OCI-LY7 (cell line): ENCODE data around the gene NCAPD2. TPM values are rescaled to one million over a fixed set of nuclear protein-coding genes. Genes with fewer than 3 reads are reported as not detected.

Experiments
- BruUV-seq: library from RNA; stranded (reverse); fragments of 400-500 nt; replicated peaks from 2 replicates; lab custom pipeline; 2021; lab: Mats Ljungman, UMichigan
- CTCF ChIA-PET: fragments of 300-600 bp; sonication (Branson Sonifier 250); formaldehyde crosslinking; loops from one replicate; lab custom pipeline; 2022; ENCODE audit warnings: antibody characterized with exemption; ENCODE audit not compliant: unreplicated experiment; lab: Charles Lee
- POLR2A ChIA-PET: fragments of 300-600 bp; sonication (Branson Sonifier 250); formaldehyde crosslinking; loops from one replicate; lab custom pipeline; 2022; ENCODE audit warnings: antibody characterized with exemption; lab: Charles Lee
- DNase-seq: peaks from one replicate; pipeline ENCODE4 v3.0.0-alpha.2; 2015; ENCODE audit warnings: low spot score
- H2AFZ ChIP-seq: fragments of 200-600 bp; sonication (generic), shearing (Covaris generic); 2 replicates; pipeline ENCODE4 v1.6.1; 2014; ENCODE audit warnings: mild to moderate bottlenecking, antibody characterized with exemption, low read length, moderate library complexity
- H3K27ac ChIP-seq: fragments of 200-600 bp; sonication (generic); 2 replicates; pipeline ENCODE4 v1.5.1; 2014; ENCODE audit warnings: mixed run types, low read depth, mild to moderate bottlenecking, moderate library complexity, low read length, inconsistent platforms; ENCODE audit not compliant: poor library complexity, severe bottlenecking
- H3K36me3 ChIP-seq: fragments of 200-600 bp; sonication (generic); 2 replicates; pipeline ENCODE4 v1.6.1; 2014; ENCODE audit warnings: mild to moderate bottlenecking, antibody characterized with exemption, low read length, moderate library complexity, mixed read lengths; ENCODE audit not compliant: insufficient read depth
- H3K4me1 ChIP-seq: fragments of 200-600 bp; sonication (generic); 2 replicates; pipeline ENCODE4 v1.5.1; 2014; ENCODE audit warnings: mild to moderate bottlenecking, low read length; ENCODE audit not compliant: insufficient read depth, poor library complexity, severe bottlenecking
- H3K4me2 ChIP-seq: fragments of 200-600 bp; sonication (generic); 2 replicates; pipeline ENCODE4 v1.6.1; 2014; ENCODE audit warnings: mild to moderate bottlenecking, low read length
- H3K4me3 ChIP-seq: fragments of 200-600 bp; sonication (generic); 2 replicates; pipeline ENCODE4 v1.5.1; 2014; ENCODE audit warnings: mild to moderate bottlenecking, low read depth, low read length; ENCODE audit not compliant: poor library complexity, severe bottlenecking
- H3K79me2 ChIP-seq: fragments of 200-600 bp; sonication (generic); 2 replicates; pipeline ENCODE4 v1.6.1; 2016; ENCODE audit warnings: low read depth, mild to moderate bottlenecking, low read length, moderate library complexity, mixed read lengths; ENCODE audit not compliant: insufficient read depth
- H3K9me2 ChIP-seq: fragments of 200-600 bp; sonication (generic); 2 replicates; pipeline ENCODE4 v1.6.1; 2016; ENCODE audit warnings: mild to moderate bottlenecking, low read length, mixed read lengths; ENCODE audit not compliant: insufficient read depth
- H3K9me3 ChIP-seq: fragments of 200-600 bp; sonication (generic); 2 replicates; pipeline ENCODE4 v1.6.1; 2014; ENCODE audit warnings: mild to moderate bottlenecking, mixed run types, low read length, mixed read lengths
- H4K20me1 ChIP-seq: fragments of 200-600 bp; sonication (generic); 2 replicates; pipeline ENCODE4 v1.6.1; 2014; ENCODE audit warnings: mild to moderate bottlenecking, antibody characterized with exemption, low read length, moderate library complexity, mixed read lengths; ENCODE audit not compliant: insufficient read depth
- EZH2phosphoT487 ChIP-seq: fragments of 200-600 bp; sonication (generic); IDR thresholded peaks from 2 replicates; pipeline ENCODE4 v1.6.1; 2018; ENCODE audit warnings: low read depth, borderline replicate concordance, mild to moderate bottlenecking, mixed run types, antibody characterized with exemption, low read length, moderate library complexity, mixed read lengths
- intact Hi-C: fragments of 100-400 bp; cut with micrococcal nuclease; formaldehyde crosslinking; loops from one replicate; pipeline ENCODE4 v1.10.0; 2022; ENCODE audit not compliant: unreplicated experiment
- total RNA-seq, 2 experiments: library from RNA; depleted of rRNA in 1 of 2; stranded (reverse); fragments of >200 nt in 1 of 2; shearing (Covaris generic) in 1 of 2; gene quantifications; 2 replicates each; pipeline ENCODE4 v1.2.3, GENCODE V29; 2014 to 2022
- TF ChIP-seq, protein P1 (sequence below): fragments of 200-600 bp; sonication (generic); conservative IDR thresholded peaks from 2 replicates; pipeline ENCODE4 v1.5.1; 2014; ENCODE audit warnings: mild to moderate bottlenecking, antibody characterized with exemption, low read length, moderate library complexity, mixed read lengths

The NCAPD2 gene
- total RNA-seq, 2 experiments from 2014 or later, result 157 to 225 TPM

DNA sequence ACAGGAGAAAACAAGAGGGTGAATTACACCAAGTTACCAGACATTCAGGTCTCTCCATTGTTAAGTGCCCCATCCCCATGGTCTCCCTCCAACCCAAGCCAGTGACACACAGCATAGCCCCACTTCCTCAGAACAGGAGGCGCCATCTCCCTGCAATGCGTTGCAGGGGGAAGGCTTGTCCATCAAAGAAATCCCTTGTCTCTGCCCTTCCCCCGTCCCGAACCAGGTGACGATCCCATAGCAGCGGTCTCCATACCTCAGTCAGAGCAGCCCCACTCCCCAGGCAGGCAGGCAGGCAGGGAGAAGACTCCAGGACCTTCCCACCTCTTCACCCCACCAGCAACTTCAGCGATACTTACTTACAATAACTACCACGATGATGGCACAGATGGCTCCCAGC, 29.4 kb upstream of the NCAPD2 start:
- ChIA-PET CTCF (interaction anchor here (1.0 to 1.9 kb wide), 2 partner anchors 40 to 97 kb away, joined by 3 to 34 read pairs; no protein-coding TSS in a partner anchor), POLR2A (interaction anchor here (0.9 to 2.2 kb wide), 5 partner anchors 20 to 97 kb away, joined by 3 to 19 read pairs (median 4); partner anchors contain the start of gene CD27)
- intact Hi-C loops, result loop anchor here (5.0 kb wide), 1 partner anchor 142 kb away; no protein-coding TSS in a partner anchor
- Histone ChIP-seq H3K9me2 (no peaks in the 10 kb centered on the region), H3K79me2 (peaks cover 17% of the 10 kb centered on the region), H3K9me3 (0 out of 2 replicates have a peak, but pooled peaks cover 5% of the 10 kb centered on the region), H3K4me1 (peaks cover 73% of the 10 kb centered on the region), H3K36me3 (peaks cover 93% of the 10 kb centered on the region), H3K27ac (no peak overlapping the region), H4K20me1 (peaks cover 12% of the 10 kb centered on the region; the same call in 1 of the 2 replicates), H2AFZ (no peak overlapping the region), H3K4me2 (no peak overlapping the region), H3K4me3 (no peak overlapping the region)
- no TSS peak for BruUV-seq
- TF ChIP-seq, protein P1, sequence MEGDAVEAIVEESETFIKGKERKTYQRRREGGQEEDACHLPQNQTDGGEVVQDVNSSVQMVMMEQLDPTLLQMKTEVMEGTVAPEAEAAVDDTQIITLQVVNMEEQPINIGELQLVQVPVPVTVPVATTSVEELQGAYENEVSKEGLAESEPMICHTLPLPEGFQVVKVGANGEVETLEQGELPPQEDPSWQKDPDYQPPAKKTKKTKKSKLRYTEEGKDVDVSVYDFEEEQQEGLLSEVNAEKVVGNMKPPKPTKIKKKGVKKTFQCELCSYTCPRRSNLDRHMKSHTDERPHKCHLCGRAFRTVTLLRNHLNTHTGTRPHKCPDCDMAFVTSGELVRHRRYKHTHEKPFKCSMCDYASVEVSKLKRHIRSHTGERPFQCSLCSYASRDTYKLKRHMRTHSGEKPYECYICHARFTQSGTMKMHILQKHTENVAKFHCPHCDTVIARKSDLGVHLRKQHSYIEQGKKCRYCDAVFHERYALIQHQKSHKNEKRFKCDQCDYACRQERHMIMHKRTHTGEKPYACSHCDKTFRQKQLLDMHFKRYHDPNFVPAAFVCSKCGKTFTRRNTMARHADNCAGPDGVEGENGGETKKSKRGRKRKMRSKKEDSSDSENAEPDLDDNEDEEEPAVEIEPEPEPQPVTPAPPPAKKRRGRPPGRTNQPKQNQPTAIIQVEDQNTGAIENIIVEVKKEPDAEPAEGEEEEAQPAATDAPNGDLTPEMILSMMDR, result no peak
- TF ChIP-seq EZH2phosphoT487, result no peak
- DNase-seq, result no peak

DNA sequence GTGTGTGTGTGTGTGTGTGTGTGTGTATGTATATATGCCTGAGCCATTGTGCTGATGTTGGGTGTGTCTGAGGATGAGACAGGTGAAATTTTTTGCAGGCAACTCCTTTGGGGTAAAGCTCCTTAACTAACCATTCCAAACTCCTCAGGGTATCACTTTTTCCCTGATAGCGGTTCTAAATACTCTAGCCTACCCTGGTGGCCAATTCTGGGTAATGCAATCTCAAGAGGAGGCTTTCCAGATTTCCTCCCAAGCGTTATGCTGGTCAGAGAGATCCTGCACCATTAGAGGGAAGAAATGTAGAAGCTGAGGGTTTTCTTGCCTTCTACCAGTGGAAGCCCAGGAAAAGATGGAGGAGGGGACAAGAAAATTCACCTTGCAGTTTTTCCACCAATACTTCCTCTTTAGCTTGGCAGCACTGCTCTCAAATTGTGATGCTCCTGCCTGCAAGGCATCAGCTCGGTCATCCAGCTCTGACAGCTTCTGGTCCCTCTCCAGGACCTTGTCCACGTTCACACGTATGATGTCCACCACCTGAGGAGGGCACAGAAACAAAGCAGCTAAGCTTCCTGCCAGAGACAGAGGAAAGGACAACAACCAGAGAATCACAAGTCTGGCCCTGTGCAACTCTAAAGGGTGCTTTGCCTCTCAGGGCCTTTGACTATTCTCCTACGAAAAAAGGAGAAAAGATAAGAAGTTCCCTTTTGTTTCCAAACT, 28.3 kb upstream of the NCAPD2 start:
- TF ChIP-seq EZH2phosphoT487, result no peak
- TF ChIP-seq, protein P1, result peak; percentile 94
- Histone ChIP-seq H3K9me2 (no peaks in the 10 kb centered on the region), H3K79me2 (peaks cover 25% of the 10 kb centered on the region), H3K36me3 (peaks cover 84% of the 10 kb centered on the region), H3K9me3 (0 out of 2 replicates have a peak, but pooled peaks cover 5% of the 10 kb centered on the region), H2AFZ (no peak overlapping the region), H3K27ac (peak overlapping the region; percentile 18), H3K4me2 (no peak overlapping the region), H3K4me3 (no peak overlapping the region), H4K20me1 (peaks cover 16% of the 10 kb centered on the region; the same call in 1 of the 2 replicates), H3K4me1 (peaks cover 66% of the 10 kb centered on the region)
- CTCF ChIA-PET, result interaction anchor here (0.6 to 1.9 kb wide), 5 partner anchors 14 to 137 kb away, joined by 3 to 34 read pairs (median 4); no protein-coding TSS in a partner anchor
- intact Hi-C loops, result loop anchor here (1.0 to 5.0 kb wide), 3 partner anchors 34 to 128 kb away; no protein-coding TSS in a partner anchor
- peak; percentile 68 for DNase-seq
- BruUV-seq, result no TSS peak
- POLR2A ChIA-PET, result interaction anchor here (0.6 to 2.2 kb wide), 12 partner anchors 15 to 98 kb away, joined by 3 to 19 read pairs (median 4); partner anchors contain the start of genes CD27 and TAPBPL
